ENCODE data around the gene UBE4A.

UBE4A gene

GRCh38 chr11:118359295-118359958 is at the start of gene UBE4A:
TSS of gene UBE4A (plus strand) at chr11:118359600. CDS start at chr11:118365081, 5,481 bp downstream.
- TF ChIP-seq RAD21 (IDR thresholded peaks at IDR 0.05; ENCODE audit: low read depth), result no peak
- no peak; the same call in 1 of the 2 replicates for TF ChIP-seq EGR1 (IDR thresholded peaks at IDR 0.05)
- peak; percentile 55; the same call in 1 of the 2 replicates for TF ChIP-seq TCF12 (IDR thresholded peaks at IDR 0.05; ENCODE audit: low read depth)
- peak; percentile 38; the same call in 1 of the 2 replicates for TF ChIP-seq USF1 (IDR thresholded peaks at IDR 0.05)
- TF ChIP-seq CREB1 (IDR thresholded peaks at IDR 0.05; ENCODE audit: low read depth), result peak; percentile 98
- 0 out of 2 replicates have a peak, but pooled peaks have one; percentile 37 for TF ChIP-seq YY1 (IDR thresholded peaks at IDR 0.05; ENCODE audit: low read depth)
- TF ChIP-seq CEBPB (IDR thresholded peaks at IDR 0.05), result no peak
- TF ChIP-seq TAF1 (IDR thresholded peaks at IDR 0.05; ENCODE audit: low read depth), result peak; percentile 64; the same call in 1 of the 2 replicates
- TF ChIP-seq MAX (IDR thresholded peaks at IDR 0.05), result peak; percentile 80
- peak; percentile 58 for TF ChIP-seq TEAD4 (IDR thresholded peaks at IDR 0.05)

GRCh38 chr11:118310271-118310670 is 49.1 kb upstream of the UBE4A start:
- TF ChIP-seq TCF12 (IDR thresholded peaks at IDR 0.05; ENCODE audit: low read depth), result no peak

GRCh38 chr11:118310781-118311485 is 48.5 kb upstream of the UBE4A start:
- TF ChIP-seq TEAD4 (IDR thresholded peaks at IDR 0.05) (no peak), REST (IDR thresholded peaks at IDR 0.05; ENCODE audit: low read depth) (no peak), CREB1 (IDR thresholded peaks at IDR 0.05; ENCODE audit: low read depth) (no peak)

GRCh38 chr11:118311518-118311917 is 47.9 kb upstream of the UBE4A start:
- no peak for TF ChIP-seq TAF1 (IDR thresholded peaks at IDR 0.05; ENCODE audit: low read depth)
- no peak for TF ChIP-seq EGR1 (IDR thresholded peaks at IDR 0.05)
- no peak for TF ChIP-seq REST (IDR thresholded peaks at IDR 0.05; ENCODE audit: low read depth)
- TF ChIP-seq ZBTB7A (IDR thresholded peaks at IDR 0.05; ENCODE audit: low read depth), result no peak
- TF ChIP-seq CEBPB (IDR thresholded peaks at IDR 0.05), result no peak
- TF ChIP-seq CREB1 (IDR thresholded peaks at IDR 0.05; ENCODE audit: low read depth), result no peak
- no peak for TF ChIP-seq EP300 (IDR thresholded peaks at IDR 0.05; ENCODE audit: borderline replicate concordance)
- TF ChIP-seq TEAD4 (IDR thresholded peaks at IDR 0.05), result no peak

- TF ChIP-seq EGR1 (IDR thresholded peaks at IDR 0.05) (no peak), NFIC (IDR thresholded peaks at IDR 0.05) (no peak), EP300 (IDR thresholded peaks at IDR 0.05; ENCODE audit: borderline replicate concordance) (no peak), TAF1 (IDR thresholded peaks at IDR 0.05; ENCODE audit: low read depth) (no peak), FOXM1 (IDR thresholded peaks at IDR 0.05; ENCODE audit: borderline replicate concordance, low read depth) (no peak), ZBTB7A (IDR thresholded peaks at IDR 0.05; ENCODE audit: low read depth) (no peak), USF1 (IDR thresholded peaks at IDR 0.05) (no peak), REST (IDR thresholded peaks at IDR 0.05; ENCODE audit: low read depth) (no peak), CREB1 (IDR thresholded peaks at IDR 0.05; ENCODE audit: low read depth) (no peak), RAD21 (IDR thresholded peaks at IDR 0.05; ENCODE audit: low read depth) (no peak), TEAD4 (IDR thresholded peaks at IDR 0.05) (no peak), CEBPB (IDR thresholded peaks at IDR 0.05) (no peak), MAX (IDR thresholded peaks at IDR 0.05) (no peak), YY1 (IDR thresholded peaks at IDR 0.05; ENCODE audit: low read depth) (no peak), TCF12 (IDR thresholded peaks at IDR 0.05; ENCODE audit: low read depth) (no peak)
Measured at GRCh38 chr11:118312328-118312727, 47.1 kb upstream of the UBE4A start.

All from Ishikawa (cell line).